ENCODE measurements around the gene TMEM220.
A peak's percentile ranks its signal among the peaks of the same experiment; 100 is the strongest.
"Not testable (repeated sequence)": the region's sequence is repeated elsewhere in the genome, so short reads cannot be mapped to it uniquely, and the experiment has no call there.

TMEM220 gene

DNA sequence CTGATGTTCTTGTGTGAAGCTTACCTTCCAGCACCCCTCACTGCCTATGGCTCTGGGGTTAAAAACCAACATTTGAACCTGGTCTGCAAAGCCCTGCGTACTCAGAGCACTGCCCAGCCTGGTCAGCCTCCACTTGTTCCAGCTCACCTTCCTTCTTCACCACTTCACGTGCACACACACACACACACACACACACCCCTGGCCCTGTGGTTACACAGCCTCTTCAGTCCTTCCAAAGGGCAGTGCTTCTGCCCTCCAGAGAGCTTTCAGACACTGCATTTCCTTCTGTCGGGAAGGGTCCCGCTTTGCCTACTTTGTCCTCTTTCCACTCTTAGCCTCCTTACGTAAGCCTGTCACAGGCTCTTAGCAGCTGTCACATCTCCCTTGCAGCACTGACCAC, 9.6 kb upstream of the TMEM220 start:
- DNase-seq (ENCODE audit: low read depth): no peak

DNA sequence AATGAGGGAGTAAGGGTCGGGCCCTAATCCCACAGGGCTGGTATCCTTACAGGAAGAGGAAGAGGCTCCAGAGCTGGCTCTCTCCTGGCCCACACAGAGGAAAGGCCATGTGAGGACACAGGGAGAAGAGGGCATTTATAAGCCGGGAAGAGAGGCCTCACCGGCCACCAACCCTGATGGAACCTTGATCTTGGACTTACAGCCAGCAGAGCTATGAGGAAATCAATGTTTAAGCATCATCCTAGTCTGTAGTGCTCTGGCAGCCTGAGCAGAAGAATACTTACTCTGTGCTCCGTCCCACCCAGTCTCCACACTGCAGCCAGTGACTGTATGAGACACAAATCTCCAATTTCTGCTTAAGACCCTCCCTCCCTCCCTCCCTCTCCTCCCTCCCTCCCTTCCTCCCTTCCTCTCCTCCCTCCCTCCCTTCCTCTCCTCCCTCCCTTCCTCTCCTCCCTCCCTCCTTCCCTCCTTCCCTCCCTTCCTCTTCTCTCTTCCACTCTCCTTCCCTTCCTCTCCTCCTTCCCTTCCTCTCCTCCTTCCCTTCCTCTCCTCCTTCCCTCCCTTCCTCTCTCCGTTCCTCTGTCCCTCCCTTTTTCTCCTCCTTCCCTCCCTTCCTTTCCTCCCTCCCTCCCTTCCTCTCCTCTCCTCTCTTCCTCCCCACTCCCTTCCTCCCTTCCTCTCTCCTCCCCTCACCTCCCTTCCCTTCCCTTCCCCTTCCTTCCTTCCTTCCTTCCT, 8.9 kb upstream of the TMEM220 start:
- no peak overlapping the region for H3K4me3 ChIP-seq (ENCODE audit: low read depth, low read length)
- TF ChIP-seq, protein P1, sequence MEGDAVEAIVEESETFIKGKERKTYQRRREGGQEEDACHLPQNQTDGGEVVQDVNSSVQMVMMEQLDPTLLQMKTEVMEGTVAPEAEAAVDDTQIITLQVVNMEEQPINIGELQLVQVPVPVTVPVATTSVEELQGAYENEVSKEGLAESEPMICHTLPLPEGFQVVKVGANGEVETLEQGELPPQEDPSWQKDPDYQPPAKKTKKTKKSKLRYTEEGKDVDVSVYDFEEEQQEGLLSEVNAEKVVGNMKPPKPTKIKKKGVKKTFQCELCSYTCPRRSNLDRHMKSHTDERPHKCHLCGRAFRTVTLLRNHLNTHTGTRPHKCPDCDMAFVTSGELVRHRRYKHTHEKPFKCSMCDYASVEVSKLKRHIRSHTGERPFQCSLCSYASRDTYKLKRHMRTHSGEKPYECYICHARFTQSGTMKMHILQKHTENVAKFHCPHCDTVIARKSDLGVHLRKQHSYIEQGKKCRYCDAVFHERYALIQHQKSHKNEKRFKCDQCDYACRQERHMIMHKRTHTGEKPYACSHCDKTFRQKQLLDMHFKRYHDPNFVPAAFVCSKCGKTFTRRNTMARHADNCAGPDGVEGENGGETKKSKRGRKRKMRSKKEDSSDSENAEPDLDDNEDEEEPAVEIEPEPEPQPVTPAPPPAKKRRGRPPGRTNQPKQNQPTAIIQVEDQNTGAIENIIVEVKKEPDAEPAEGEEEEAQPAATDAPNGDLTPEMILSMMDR (IDR thresholded peaks at IDR 0.05; ENCODE audit: control insufficient read depth, extremely low read depth, insufficient read depth): no peak
- DNase-seq (ENCODE audit: low read depth): no peak

More for the DNA sequence above, 9.6 kb upstream of the TMEM220 start:
- TF ChIP-seq, protein P1 (IDR thresholded peaks at IDR 0.05; ENCODE audit: control insufficient read depth, extremely low read depth, insufficient read depth): no peak
- no peak overlapping the region for H3K4me3 ChIP-seq (ENCODE audit: low read depth, low read length)

DNA sequence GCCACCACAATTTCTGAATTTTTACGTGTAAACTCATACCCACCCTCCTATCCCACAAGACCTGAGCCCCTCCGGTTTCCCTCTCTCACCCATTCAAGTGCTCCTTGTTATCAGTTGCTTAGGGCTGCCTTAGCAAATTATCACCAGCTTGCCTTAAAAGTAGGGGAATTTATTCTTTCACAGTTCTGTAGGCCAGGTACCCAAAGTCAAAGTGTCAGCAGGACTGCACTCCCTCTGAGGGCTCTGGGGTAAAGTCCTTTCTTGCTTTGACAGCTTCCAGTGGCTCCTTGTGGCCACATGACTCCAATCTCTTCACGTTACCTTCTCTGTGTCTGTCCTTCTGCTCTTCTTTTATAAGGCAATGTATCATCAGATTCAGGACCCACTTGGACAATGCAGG, 7.9 kb upstream of the TMEM220 start:
- no peak for DNase-seq (ENCODE audit: low read depth)
- no peak overlapping the region for H3K4me3 ChIP-seq (ENCODE audit: low read depth, low read length)
- TF ChIP-seq, protein P1 (IDR thresholded peaks at IDR 0.05; ENCODE audit: control insufficient read depth, extremely low read depth, insufficient read depth): no peak

DNA sequence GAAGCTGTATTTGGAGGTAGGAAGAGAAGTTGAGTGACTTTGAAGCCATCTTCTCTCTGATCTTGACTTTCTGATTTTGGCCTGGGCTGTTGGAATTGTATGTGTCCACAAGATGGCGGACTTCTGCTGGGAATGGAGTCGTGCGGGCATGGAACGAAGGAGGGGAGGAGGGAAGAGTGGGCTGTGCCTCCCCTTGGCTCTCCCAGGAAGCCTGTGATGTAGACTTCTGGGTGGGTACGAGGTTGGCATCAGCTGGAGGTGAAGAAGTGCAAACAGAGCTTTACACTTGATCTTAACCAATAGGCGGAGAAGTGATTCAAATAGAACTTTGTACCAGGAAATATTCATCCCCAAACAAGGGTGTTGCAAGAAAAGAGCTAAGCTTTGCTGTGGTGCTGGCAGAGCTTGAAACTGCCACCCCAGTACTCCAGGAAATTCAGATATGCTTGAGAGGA, 7.4 kb upstream of the TMEM220 start:
- no peak for DNase-seq (ENCODE audit: low read depth)
- TF ChIP-seq, protein P1 (IDR thresholded peaks at IDR 0.05; ENCODE audit: control insufficient read depth, extremely low read depth, insufficient read depth): peak; percentile 90
- no peak overlapping the region for H3K4me3 ChIP-seq (ENCODE audit: low read depth, low read length)

DNA sequence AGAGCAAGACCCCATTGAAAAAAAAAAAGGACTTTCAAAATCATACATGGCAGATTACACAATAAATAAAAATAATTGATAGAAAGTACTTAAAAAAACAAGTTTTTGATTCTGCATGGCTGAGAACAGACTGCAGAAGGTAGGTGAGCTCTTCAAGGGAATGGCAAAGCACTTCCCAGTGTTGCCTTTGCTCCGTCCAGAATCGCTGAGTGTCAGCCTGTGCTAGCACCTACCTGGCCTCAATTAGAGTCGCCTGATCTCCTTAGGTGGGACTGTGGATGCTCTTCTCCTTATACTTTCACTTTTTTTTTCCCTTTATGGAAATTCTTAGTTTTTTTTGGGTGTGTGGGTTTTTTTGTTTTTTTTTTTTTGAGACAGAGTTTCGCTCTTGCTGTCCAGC, 6.0 kb upstream of the TMEM220 start:
- TF ChIP-seq, protein P1 (IDR thresholded peaks at IDR 0.05; ENCODE audit: control insufficient read depth, extremely low read depth, insufficient read depth): no peak
- no peak for DNase-seq (ENCODE audit: low read depth)
- no peak overlapping the region for H3K4me3 ChIP-seq (ENCODE audit: low read depth, low read length)

DNA sequence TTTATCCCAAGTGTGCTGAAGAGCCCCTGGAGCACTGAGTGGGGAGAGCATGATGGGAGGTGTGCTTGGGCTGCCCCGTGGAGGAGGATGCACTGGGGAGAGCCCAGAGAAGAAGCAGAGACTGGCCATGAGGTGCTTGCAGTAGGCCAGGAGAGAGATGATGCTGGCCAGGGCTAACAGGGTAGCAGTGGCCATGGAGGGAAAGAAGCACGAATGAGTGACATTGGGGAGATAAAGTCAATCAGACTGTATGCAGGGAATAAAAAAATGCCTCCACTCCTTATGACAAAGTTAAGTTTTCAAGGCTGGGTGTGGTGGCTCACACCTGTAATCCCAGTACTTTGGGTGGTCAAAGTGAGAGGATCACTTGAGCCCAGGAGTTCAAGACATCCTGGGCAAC, 5.4 kb upstream of the TMEM220 start:
- TF ChIP-seq, protein P1 (IDR thresholded peaks at IDR 0.05; ENCODE audit: control insufficient read depth, extremely low read depth, insufficient read depth): no peak
- no peak for DNase-seq (ENCODE audit: low read depth)
- no peak overlapping the region for H3K4me3 ChIP-seq (ENCODE audit: low read depth, low read length)

DNA sequence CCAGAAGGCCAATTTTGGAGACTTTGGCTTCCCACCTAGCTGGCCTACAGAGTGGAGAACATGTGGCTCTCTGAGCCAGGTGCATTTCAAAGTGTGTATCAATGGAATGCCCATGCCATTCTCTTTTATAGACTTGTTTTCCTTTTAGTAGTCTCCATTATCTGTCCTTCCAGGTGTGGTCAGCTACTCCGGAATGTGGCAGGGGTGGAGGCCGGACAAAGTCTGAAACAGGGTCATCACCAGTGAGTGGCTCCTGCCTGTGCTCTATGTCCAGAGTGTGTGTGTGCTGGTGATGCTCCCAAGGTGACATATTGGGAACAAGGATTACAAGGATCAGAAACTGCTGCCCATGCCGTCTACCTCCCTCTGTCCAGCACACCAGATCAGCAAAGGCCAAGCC, 3.8 kb upstream of the TMEM220 start:
- H3K4me3 ChIP-seq (ENCODE audit: low read depth, low read length): no peak overlapping the region
- TF ChIP-seq, protein P1 (IDR thresholded peaks at IDR 0.05; ENCODE audit: control insufficient read depth, extremely low read depth, insufficient read depth): no peak
- DNase-seq (ENCODE audit: low read depth): no peak

DNA sequence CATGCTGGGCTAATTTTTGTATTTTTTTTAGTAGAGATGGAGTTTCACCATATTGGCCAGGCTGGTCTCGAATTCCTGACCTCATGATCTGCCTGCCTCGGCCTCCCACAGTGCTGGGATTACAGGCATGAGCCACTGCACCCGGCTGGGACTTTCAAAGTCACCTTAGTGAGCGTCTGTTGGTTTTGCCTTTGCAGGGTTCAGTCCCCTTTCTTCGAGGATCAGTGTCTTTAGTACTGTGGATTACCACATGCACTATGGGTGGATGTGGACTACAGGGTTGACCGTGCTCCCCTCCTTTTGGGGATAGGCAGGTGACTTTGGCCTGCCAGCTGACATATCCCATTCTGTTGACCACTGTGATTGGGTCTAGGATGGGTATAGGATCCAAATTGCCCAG, 2.3 kb upstream of the TMEM220 start:
- not testable (repeated sequence) for DNase-seq (ENCODE audit: low read depth); H3K4me3 ChIP-seq (ENCODE audit: low read depth, low read length)
